DOHH2 (cell line): ENCODE results near the gene LEFTY2.
"Not testable (repeated sequence)": the region's sequence is repeated elsewhere in the genome, so short reads cannot be mapped to it uniquely, and the experiment has no call there.

Experiments
- H3F3A ChIP-seq: fragments of 200-600 bp; sonication (generic), shearing (Covaris generic); 2 replicates; pipeline ENCODE4 v1.6.0; 2016; ENCODE audit warnings: antibody characterized with exemption, mild to moderate bottlenecking; ENCODE audit not compliant: control insufficient read depth, insufficient read depth
- H3K27ac ChIP-seq: fragments of 200-600 bp; sonication (generic); 2 replicates; pipeline ENCODE4 v1.5.1; 2014; ENCODE audit warnings: low read depth, mild to moderate bottlenecking, low read length, moderate library complexity
- H3K27me3 ChIP-seq: fragments of 200-600 bp; sonication (generic); 2 replicates; pipeline ENCODE4 v1.6.1; 2014; ENCODE audit warnings: mild to moderate bottlenecking, low read length, mixed read lengths; ENCODE audit not compliant: control insufficient read depth
- H3K36me3 ChIP-seq: fragments of 200-600 bp; sonication (generic); 2 replicates; pipeline ENCODE4 v1.6.1; 2014; ENCODE audit warnings: mild to moderate bottlenecking, low read length, moderate library complexity, mixed read lengths; ENCODE audit not compliant: control insufficient read depth
- H3K4me1 ChIP-seq: fragments of 200-600 bp; sonication (generic); 2 replicates; pipeline ENCODE4 v1.6.1; 2014; ENCODE audit warnings: mild to moderate bottlenecking, low read length, mixed read lengths; ENCODE audit not compliant: control insufficient read depth
- H3K4me2 ChIP-seq: fragments of 200-600 bp; sonication (generic); 2 replicates; pipeline ENCODE4 v1.6.0; 2014; ENCODE audit warnings: mild to moderate bottlenecking, low read length, moderate library complexity
- H3K4me3 ChIP-seq: fragments of 200-600 bp; sonication (generic); 2 replicates; pipeline ENCODE4 v1.5.1; 2014; ENCODE audit warnings: mild to moderate bottlenecking, low read length, mixed read lengths
- H3K79me2 ChIP-seq: fragments of 200-600 bp; sonication (generic); 2 replicates; pipeline ENCODE4 v1.6.1; 2014; ENCODE audit warnings: mild to moderate bottlenecking, low read length, mixed read lengths; ENCODE audit not compliant: control insufficient read depth
- H3K9me2 ChIP-seq: fragments of 200-600 bp; sonication (generic); replicated peaks from 2 replicates; pipeline ENCODE4 v1.6.1; 2014; ENCODE audit warnings: mild to moderate bottlenecking, low read length, mixed read lengths; ENCODE audit not compliant: control insufficient read depth
- H3K9me3 ChIP-seq: fragments of 200-600 bp; sonication (generic); 2 replicates; pipeline ENCODE4 v1.6.1; 2014; ENCODE audit warnings: antibody characterized with exemption, low read length, mixed read lengths; ENCODE audit not compliant: control insufficient read depth, insufficient read depth
- H4K20me1 ChIP-seq: fragments of 200-600 bp; sonication (generic); 2 replicates; pipeline ENCODE4 v1.6.0; 2014; ENCODE audit warnings: low read depth, mild to moderate bottlenecking, antibody characterized with exemption, low read length, moderate library complexity; ENCODE audit not compliant: control insufficient read depth, insufficient read depth
- CTCF ChIP-seq: fragments of 200-600 bp; sonication (generic); IDR thresholded peaks from one replicate; pipeline ENCODE4 v1.5.1; 2014; ENCODE audit warnings: antibody characterized with exemption, mild to moderate bottlenecking, low read depth, low read length; ENCODE audit not compliant: poor library complexity, severe bottlenecking
- EZH2phosphoT487 ChIP-seq: fragments of 200-600 bp; sonication (generic); IDR thresholded peaks from 2 replicates; pipeline ENCODE4 v1.6.1; 2017; ENCODE audit warnings: borderline replicate concordance, mild to moderate bottlenecking, antibody characterized with exemption, low read length, moderate library complexity, mixed read lengths

LEFTY2 gene

GRCh38 chr1:225936523-225936922 lies 4.5 kb downstream of the LEFTY2 start:
- Histone ChIP-seq H3K27me3 (no peaks in the 10 kb centered on the region), H3K4me2 (no peak overlapping the region)

GRCh38 chr1:225936086-225936485 lies 4.9 kb downstream of the LEFTY2 start:
- H3K27me3 ChIP-seq, H3K9me3 ChIP-seq, H3K4me2 ChIP-seq: not testable (repeated sequence)

More at GRCh38 chr1:225936523-225936922, 4.5 kb downstream of the LEFTY2 start:
- H3K27ac ChIP-seq = no peak overlapping the region
- no peaks in the 10 kb centered on the region for H3F3A ChIP-seq
- no peak overlapping the region for H3K4me3 ChIP-seq
- H4K20me1 ChIP-seq = no peaks in the 10 kb centered on the region
- peaks cover 2% of the 10 kb centered on the region; the same call in 1 of the 2 replicates for H3K36me3 ChIP-seq
- no peaks in the 10 kb centered on the region for H3K9me2 ChIP-seq
- no peaks in the 10 kb centered on the region for H3K9me3 ChIP-seq
- H3K4me1 ChIP-seq = peaks cover 9% of the 10 kb centered on the region
- TF ChIP-seq EZH2phosphoT487 (no peak), CTCF (no peak)
- H3K79me2 ChIP-seq = no peaks in the 10 kb centered on the region

GRCh38 chr1:225934711-225935110 lies 6.3 kb downstream of the LEFTY2 start:
- Histone ChIP-seq H3K27me3 (no peaks in the 10 kb centered on the region), H3K4me2 (no peak overlapping the region), H3K4me3 (no peak overlapping the region), H4K20me1 (no peaks in the 10 kb centered on the region), H3K9me3 (no peaks in the 10 kb centered on the region), H3K36me3 (no peaks in the 10 kb centered on the region), H3K79me2 (no peaks in the 10 kb centered on the region), H3K9me2 (no peaks in the 10 kb centered on the region), H3K27ac (no peak overlapping the region), H3K4me1 (peaks cover 8% of the 10 kb centered on the region), H3F3A (no peaks in the 10 kb centered on the region)
- TF ChIP-seq EZH2phosphoT487 (no peak), CTCF (no peak)

More at GRCh38 chr1:225936086-225936485, 4.9 kb downstream of the LEFTY2 start:
- not testable (repeated sequence) for H3K4me3 ChIP-seq, H3K36me3 ChIP-seq, H3K9me2 ChIP-seq, H3K27ac ChIP-seq, H3K4me1 ChIP-seq, H3F3A ChIP-seq, H4K20me1 ChIP-seq, H3K79me2 ChIP-seq

- Histone ChIP-seq H3F3A (no peaks in the 10 kb centered on the region), H3K27ac (no peak overlapping the region)
Observed at GRCh38 chr1:225933072-225933471, 7.9 kb downstream of the LEFTY2 start.

More at GRCh38 chr1:225933072-225933471, 7.9 kb downstream of the LEFTY2 start:
- no peaks in the 10 kb centered on the region for H3K27me3 ChIP-seq
- H3K4me3 ChIP-seq = no peak overlapping the region
- H3K36me3 ChIP-seq = no peaks in the 10 kb centered on the region
- no peaks in the 10 kb centered on the region for H4K20me1 ChIP-seq
- peaks cover 8% of the 10 kb centered on the region for H3K4me1 ChIP-seq
- H3K4me2 ChIP-seq = no peak overlapping the region
- TF ChIP-seq EZH2phosphoT487 (no peak), CTCF (no peak)
- H3K79me2 ChIP-seq = no peaks in the 10 kb centered on the region
- no peaks in the 10 kb centered on the region for H3K9me3 ChIP-seq
- no peaks in the 10 kb centered on the region for H3K9me2 ChIP-seq
